Fibroblast of lung (primary cell): ENCODE results near the gene TM9SF2.

ENCODE experiments used
- EZH2 ChIP-seq: IDR thresholded peaks from 2 replicates; pipeline ENCODE4 v1.5.1; 2012; ENCODE audit warnings: low read length, control low read depth, mild to moderate bottlenecking; ENCODE audit errors: missing control alignments
- TF ChIP-seq, protein P1 (sequence below), 2 donors: IDR thresholded peaks in 1 of 2; conservative IDR thresholded peaks in 1 of 2; 1 replicate in 1 of 2; 2 replicates in 1 of 2; pipeline ENCODE4 v1.5.1; 2011 to 2012; ENCODE audit warnings: low read length in 2 of 2, control low read depth in 1 of 2, inconsistent platforms in 1 of 2, low read depth in 1 of 2, mild to moderate bottlenecking in 1 of 2

DNA sequence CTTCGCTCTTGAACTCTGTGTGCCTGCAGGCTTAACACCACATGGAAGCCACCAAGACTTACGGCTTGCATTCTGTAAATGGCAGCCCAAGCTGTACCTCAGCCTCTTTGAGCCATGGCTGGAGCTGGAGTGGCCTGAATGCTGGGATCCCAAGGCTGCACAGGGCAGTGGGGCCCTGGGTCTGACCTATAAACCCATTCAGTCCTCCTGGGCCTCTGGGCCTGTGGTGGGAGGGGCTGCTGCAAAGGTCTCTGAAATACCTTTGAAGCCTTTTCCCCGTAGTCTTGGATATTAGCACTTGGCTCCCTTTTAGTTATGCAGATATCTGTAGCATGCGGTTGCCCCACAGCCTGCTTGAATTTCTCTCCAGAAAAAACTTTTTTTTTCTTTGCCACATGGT, 8.2 kb downstream of the TM9SF2 start:
- TF ChIP-seq, protein P1, sequence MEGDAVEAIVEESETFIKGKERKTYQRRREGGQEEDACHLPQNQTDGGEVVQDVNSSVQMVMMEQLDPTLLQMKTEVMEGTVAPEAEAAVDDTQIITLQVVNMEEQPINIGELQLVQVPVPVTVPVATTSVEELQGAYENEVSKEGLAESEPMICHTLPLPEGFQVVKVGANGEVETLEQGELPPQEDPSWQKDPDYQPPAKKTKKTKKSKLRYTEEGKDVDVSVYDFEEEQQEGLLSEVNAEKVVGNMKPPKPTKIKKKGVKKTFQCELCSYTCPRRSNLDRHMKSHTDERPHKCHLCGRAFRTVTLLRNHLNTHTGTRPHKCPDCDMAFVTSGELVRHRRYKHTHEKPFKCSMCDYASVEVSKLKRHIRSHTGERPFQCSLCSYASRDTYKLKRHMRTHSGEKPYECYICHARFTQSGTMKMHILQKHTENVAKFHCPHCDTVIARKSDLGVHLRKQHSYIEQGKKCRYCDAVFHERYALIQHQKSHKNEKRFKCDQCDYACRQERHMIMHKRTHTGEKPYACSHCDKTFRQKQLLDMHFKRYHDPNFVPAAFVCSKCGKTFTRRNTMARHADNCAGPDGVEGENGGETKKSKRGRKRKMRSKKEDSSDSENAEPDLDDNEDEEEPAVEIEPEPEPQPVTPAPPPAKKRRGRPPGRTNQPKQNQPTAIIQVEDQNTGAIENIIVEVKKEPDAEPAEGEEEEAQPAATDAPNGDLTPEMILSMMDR (conservative IDR thresholded peaks at IDR 0.05 in 1 of 2, IDR thresholded peaks at IDR 0.05 in 1 of 2; ENCODE audit: low read depth in 1 of 2, low read length in 2 of 2) = no peak
- TF ChIP-seq EZH2 = no peak
